Measurements from ENCODE around the gene FNDC3B.

GRCh38 chr3:172356427-172356826, 317.0 kb downstream of the FNDC3B start:
- TF ChIP-seq POLR2AphosphoS5 (IDR thresholded peaks at IDR 0.05): no peak
- no peak for TF ChIP-seq CTCF (IDR thresholded peaks at IDR 0.05)

Measured in esophagus muscularis mucosa (tissue), 3 donors.